Activated CD8-positive, alpha-beta memory T cell treated with anti-CD3 and anti-CD28 coated beads, Interleukin-2, amount 50 U/mL, for 1 hour (primary cell): ENCODE data around the gene DIPK1B.

Experiments
- DNase-seq: peaks from one replicate; pipeline ENCODE4 v3.0.0-alpha.2; 2020; ENCODE audit errors: extremely low read depth

Gene DIPK1B

GRCh38 chr9:136686794-136687711 is 25.3 kb upstream of the DIPK1B start, which contains the start of gene AGPAT2:
Gene AGPAT2, minus strand, starts transcription at chr9:136687457. Its CDS starts 100 bp downstream, at chr9:136687357.
- DNase-seq = no peak

- DNase-seq = no peak
Observed at GRCh38 chr9:136687721-136688223, 24.6 kb upstream of the DIPK1B start.

GRCh38 chr9:136688274-136689107 is 23.9 kb upstream of the DIPK1B start:
- DNase-seq = no peak

GRCh38 chr9:136689108-136689460 is 23.3 kb upstream of the DIPK1B start:
- no peak for DNase-seq

- DNase-seq = no peak
Observed at GRCh38 chr9:136690104-136690805, 22.1 kb upstream of the DIPK1B start.

GRCh38 chr9:136690806-136691261 is 21.5 kb upstream of the DIPK1B start:
- no peak for DNase-seq

GRCh38 chr9:136691316-136692184 is 20.8 kb upstream of the DIPK1B start:
- DNase-seq = no peak

GRCh38 chr9:136692185-136693134 is 19.9 kb upstream of the DIPK1B start:
- no peak for DNase-seq

- no peak for DNase-seq
Observed at GRCh38 chr9:136693135-136693489, 19.3 kb upstream of the DIPK1B start.

- no peak for DNase-seq
Observed at GRCh38 chr9:136693490-136694162, 18.7 kb upstream of the DIPK1B start.

GRCh38 chr9:136694163-136694871 is 18.1 kb upstream of the DIPK1B start:
- no peak for DNase-seq

GRCh38 chr9:136694872-136695247 is 17.5 kb upstream of the DIPK1B start:
- DNase-seq = no peak

- DNase-seq = no peak
Observed at GRCh38 chr9:136695435-136695895, 16.9 kb upstream of the DIPK1B start.

GRCh38 chr9:136695955-136696354 is 16.4 kb upstream of the DIPK1B start:
- no peak for DNase-seq

- DNase-seq = no peak
Observed at GRCh38 chr9:136696502-136696901, 15.9 kb upstream of the DIPK1B start.

GRCh38 chr9:136697146-136697820 is 15.1 kb upstream of the DIPK1B start:
- DNase-seq = no peak

GRCh38 chr9:136697821-136698526 is 14.4 kb upstream of the DIPK1B start:
- no peak for DNase-seq
